ENCODE measurements around the gene MRPL16.

MRPL16 gene

GRCh38 chr11:59769828-59770227 is 40.8 kb downstream of the MRPL16 start:
- DNase-seq, result no peak

DNA sequence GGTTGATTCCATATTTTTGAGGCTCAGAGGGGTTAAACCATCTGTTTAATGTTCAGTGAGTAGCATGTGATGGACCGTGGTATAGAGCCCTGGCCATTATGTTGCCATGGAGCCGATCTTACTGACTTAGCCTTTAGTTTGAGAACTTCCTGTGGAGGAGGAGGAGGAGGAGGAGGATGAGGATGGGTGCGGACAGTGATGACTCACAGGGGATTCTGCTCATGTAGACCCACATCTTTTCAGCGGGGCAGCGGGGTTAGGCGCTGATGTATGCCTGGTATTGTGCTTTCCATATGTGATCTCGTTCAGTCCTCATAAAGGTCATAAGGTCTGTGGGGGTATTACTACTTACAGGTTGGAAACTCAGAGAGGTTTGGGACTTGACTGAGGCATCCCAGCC is 41.5 kb downstream of the MRPL16 start:
- DNase-seq, result no peak

DNA sequence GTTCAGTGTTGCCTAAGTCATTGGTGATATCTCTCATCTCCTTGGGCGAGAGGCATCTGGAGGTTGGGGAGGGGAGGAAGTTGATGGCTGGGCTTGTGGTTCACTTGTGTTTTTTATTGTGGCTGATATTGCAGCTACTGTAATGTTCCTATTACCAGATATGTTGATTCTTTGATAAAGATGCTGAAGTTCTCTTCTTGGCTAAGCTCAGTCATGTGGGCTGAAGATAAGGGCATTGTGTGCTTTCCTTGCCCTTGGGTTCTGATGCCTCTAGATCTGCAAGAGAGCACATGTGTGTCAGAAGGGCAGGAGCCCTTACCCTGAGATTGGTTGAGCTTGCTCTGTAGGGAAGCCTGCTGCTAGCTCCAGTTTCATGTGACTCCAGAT is 43.4 kb downstream of the MRPL16 start:
- DNase-seq, result peak; percentile 32

DNA sequence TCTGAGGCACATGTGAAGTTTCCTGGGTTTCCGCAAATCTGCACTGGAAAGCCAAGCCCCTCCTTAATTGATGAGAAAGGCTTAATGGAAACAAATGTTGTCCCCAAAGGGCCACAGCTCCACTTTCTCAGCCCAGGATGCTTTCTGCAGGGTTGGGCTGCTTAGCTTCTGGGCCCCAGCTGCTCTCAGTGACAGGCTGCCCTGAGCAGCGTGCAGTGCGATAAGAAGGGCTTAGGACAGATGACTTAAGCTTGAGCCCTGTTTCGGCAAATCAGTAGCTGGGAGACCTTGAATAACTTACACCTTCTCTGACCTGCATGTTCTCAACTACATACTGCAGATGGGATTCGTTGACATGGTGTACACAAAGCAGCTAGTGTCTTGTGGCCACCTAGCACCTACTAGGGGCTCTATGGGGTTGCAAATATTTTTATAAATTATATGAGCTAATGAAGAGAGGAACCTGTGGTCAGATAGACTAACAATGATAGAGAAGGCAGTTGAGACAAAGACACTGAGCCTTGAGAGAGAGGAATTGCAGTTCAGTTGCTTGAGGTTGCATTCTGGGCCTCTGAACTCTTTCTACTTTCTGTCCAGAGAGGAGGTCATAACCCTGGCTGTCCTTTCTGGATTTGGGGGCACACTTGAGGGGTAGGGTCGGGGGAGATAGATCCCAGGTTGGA is 43.9 kb downstream of the MRPL16 start:
- DNase-seq, result no peak

DNA sequence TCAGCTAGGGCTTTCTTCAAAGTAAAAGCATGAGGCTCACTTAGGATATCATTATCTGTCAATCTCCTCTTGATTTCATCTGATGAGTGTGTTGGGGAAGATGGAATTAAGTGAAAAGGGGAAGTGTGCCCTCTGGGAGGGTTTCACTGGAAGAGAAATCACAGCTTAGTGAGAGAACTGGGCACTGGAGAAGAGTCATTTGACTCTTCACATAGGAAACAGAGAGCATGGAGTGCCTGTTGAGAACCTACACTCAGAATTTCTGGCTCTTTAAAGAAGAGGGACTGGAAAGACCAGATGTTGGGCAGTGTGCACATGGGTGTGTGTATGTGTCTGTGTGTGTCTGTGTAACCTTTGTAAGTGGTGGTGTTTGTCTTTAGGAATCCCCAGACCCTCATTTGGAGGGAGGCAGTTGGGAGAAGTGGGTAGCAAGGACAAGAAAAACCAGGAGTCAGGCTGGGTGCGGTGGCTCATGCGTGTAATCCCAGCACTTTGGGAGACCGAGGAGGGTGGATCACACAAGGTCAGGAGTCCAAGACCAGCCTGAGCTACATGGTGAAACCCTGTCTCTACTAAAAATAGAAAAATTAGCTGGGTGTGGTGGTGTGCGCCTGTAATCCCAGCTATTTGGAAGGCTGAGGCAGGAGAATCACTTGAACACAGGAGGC is 45.4 kb downstream of the MRPL16 start:
- DNase-seq, result no peak

- DNase-seq, result no peak
Measured at GRCh38 chr11:59761993-59762392, 48.6 kb downstream of the MRPL16 start.

DNA sequence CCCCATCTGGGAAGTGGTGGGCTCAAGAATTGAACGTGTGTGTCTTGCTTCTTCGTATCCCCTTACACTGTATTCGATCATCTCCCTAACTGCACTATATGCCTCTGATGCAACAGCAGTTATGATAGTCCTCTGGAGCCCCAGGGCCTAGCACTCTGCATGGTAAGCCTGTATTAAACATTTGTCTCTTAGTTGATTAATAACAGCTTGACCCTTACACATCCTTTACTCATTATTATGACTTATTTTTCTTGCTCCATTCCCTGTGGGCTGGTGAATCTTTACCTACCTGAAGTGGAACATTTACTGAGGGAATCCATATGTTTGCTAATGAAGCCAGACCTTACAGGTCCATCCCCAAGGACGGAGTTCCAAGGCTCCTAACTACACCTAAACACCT is 49.8 kb downstream of the MRPL16 start:
- no peak for DNase-seq

DNA sequence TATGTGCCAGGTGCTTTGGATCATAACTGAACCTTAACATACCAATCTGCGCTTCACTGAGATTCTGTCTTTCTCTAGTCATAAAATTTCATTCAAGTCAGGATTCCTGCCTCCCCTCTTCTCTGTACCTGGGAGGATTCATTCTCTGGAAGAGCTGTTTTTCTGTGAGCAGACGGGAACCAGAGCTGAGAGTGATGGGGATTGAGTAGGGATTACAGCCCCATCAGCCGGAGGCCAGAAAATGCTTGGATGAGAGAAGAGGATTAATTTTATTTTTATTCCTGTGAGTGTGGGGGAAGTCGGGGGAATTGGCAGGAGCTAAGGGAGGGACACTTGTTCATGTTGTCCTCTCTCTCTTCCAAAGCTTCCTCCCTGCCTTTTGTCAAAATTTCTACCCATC is 50.7 kb downstream of the MRPL16 start:
- no peak for DNase-seq

DNA sequence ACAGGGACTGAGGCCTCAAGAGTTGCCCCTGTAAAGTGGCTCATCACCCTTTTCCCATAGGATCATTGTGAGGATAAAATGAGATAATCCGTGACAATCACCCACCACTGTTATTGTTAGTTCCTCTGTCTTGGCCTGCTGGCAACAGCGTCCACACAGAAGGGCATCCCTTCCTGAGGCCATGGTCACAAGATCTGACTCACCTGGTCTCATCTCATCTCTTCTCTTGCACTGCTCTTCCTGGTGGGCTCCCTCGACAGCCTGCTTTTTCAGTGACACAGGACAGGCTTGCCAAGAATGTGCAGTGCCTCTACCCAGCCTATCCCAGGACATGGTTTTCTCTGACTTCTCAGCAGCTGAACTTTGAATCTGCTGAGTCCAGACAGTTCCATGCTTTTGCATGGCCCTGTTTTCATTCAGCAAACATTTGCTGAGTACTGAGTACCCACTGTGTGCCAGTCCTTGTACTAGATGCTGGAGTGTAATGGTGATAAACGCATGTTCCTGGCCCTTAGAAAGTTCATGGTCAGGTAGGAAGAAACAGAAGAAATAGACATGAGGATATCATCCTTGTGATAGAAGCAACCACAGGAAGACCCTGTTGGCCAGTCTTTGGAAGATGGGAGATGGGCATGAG is 52.1 kb downstream of the MRPL16 start:
- no peak for DNase-seq

DNA sequence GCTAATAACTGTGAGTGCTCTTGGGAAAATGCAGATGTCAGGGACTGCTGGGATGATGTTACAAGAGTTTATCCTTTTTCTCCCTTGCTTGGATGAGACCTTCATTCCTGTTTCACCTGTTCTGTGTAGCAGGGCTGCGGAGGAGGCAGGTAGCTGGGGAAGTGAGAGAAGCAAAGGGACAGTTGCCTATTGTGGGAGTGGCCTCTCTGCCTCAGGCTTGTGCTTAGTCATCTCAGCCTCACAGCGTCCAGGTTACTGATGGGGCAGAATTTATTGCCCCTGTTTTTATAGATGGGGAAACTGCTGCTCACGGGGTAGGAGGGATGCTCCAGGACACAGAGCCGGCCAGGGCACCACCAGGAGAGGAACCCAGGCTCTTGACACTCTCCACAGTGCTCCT is 53.7 kb downstream of the MRPL16 start:
- peak; percentile 12 for DNase-seq

DNA sequence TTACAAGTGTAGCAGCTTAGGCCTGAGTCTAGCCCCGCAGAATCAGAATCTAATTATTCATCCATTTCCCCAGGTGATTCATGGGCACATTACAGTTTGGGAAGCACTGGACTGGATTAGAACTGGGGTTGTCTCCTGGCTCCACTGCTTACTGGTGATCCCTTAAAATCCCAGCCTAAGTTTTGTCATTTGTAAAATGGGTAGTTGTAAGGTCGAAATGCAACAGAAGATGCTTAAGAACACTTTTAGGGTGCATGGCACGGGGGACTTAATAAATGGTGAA is 54.1 kb downstream of the MRPL16 start:
- DNase-seq, result no peak
